ENCODE results near the gene ZNF710.

GRCh38 chr15:89993349-89993748 is 7.8 kb upstream of the ZNF710 start:
- TF ChIP-seq, protein P1, sequence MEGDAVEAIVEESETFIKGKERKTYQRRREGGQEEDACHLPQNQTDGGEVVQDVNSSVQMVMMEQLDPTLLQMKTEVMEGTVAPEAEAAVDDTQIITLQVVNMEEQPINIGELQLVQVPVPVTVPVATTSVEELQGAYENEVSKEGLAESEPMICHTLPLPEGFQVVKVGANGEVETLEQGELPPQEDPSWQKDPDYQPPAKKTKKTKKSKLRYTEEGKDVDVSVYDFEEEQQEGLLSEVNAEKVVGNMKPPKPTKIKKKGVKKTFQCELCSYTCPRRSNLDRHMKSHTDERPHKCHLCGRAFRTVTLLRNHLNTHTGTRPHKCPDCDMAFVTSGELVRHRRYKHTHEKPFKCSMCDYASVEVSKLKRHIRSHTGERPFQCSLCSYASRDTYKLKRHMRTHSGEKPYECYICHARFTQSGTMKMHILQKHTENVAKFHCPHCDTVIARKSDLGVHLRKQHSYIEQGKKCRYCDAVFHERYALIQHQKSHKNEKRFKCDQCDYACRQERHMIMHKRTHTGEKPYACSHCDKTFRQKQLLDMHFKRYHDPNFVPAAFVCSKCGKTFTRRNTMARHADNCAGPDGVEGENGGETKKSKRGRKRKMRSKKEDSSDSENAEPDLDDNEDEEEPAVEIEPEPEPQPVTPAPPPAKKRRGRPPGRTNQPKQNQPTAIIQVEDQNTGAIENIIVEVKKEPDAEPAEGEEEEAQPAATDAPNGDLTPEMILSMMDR (IDR thresholded peaks at IDR 0.05): no peak
- TF ChIP-seq EP300 (IDR thresholded peaks at IDR 0.05) (no peak), POLR2AphosphoS5 (IDR thresholded peaks at IDR 0.05) (no peak), POLR2A (IDR thresholded peaks at IDR 0.05) (no peak)
